ENCODE measurements around the gene ADAMTSL3.

The ADAMTSL3 gene

GRCh38 chr15:83708328-83708727 is 54.4 kb downstream of the ADAMTSL3 start:
- no peak for DNase-seq (ENCODE audit: low read depth)

DNA sequence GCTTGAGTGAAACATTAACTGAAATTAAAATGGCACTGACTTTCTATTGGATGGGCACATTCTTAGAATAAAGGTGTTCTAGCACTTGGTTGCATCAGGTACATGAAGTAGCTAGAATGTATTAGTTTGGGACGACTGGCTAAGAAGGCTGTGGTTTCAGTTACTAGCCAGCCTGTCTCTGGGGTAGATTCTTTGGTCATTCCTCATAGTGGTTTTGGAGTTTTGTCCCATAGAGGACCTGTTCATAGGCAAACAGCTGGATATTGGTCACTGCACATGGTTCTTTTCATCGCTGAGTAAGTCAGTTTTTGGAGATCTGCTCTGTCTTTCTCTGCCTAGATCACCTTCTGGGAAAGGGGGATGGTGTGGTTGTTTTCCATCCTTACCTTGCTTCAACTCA is 55.3 kb downstream of the ADAMTSL3 start:
- no peak for DNase-seq (ENCODE audit: low read depth)

DNA sequence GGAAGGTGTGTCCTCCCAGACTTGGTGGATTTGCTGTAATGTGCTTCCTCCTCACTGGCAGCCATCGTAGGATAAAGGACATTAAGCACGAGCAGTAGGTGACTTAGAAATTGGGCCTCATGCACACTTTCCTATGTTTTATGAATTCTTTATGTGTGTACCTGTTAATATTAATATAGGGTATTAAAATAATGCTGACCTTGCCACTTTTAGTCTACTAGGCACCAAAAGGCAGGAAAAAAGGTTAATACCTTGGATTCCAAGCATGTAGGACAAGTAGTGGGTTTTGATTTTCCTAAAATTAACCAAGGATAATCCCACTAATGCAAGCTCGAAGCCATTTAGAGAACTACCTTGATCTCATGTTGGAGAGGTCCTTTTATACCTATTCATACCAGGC is 55.9 kb downstream of the ADAMTSL3 start:
- no peak for DNase-seq (ENCODE audit: low read depth)

- no peak for DNase-seq (ENCODE audit: low read depth)
Measured at GRCh38 chr15:83710452-83710851, 56.5 kb downstream of the ADAMTSL3 start.

- DNase-seq (ENCODE audit: low read depth) = no peak
Measured at GRCh38 chr15:83711236-83711635, 57.3 kb downstream of the ADAMTSL3 start.

DNA sequence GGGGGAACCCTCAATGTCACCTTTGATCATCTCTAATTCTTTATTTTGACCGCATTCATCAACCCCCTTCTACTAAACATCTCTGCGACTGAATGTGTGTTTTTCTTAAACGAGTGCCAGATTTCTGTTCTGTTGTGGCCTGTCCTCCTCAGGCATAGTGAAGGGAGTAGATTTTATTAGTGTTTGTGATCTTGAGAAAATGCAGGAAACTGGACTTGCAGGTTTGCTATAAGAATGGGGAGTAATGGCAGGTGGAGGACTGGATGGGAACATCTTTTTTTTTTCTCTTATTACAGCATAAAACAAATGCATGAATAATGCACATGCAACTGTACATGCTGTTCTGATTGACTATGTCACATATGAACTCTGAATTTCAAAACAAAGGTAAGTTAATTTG is 59.3 kb downstream of the ADAMTSL3 start:
- DNase-seq (ENCODE audit: low read depth) = no peak

DNA sequence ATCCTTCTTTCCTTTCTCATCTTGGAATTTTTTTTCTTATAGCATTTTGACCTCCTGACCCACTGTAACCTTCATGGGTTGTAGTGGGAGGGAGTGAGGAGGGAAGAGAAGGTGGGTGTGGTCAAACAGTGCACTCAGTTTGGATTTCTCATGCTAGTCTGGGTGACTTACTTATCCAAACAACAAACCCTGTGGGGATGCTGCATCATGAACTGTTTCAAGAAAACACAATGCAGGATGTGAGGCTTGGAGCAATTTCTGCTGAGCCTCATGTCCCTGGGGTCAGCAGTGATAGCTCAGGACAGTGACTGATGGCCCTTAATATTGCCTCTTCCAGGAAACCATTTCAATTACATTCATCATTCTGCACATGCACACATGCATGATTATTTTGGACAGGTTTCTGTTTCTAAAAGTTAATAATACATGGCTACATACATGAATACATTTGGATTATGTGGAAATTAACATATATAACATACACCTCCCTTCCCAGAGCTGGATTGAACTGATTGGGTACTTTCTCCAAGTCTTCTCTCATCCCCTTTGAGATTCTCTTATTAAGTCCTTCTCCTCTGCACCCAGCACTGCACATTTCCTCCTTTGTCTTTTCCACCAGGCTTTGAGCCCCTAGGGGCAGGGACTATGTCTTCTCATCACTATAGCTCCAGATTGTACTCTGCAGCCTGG is 61.2 kb downstream of the ADAMTSL3 start:
- DNase-seq (ENCODE audit: low read depth) = no peak

DNA sequence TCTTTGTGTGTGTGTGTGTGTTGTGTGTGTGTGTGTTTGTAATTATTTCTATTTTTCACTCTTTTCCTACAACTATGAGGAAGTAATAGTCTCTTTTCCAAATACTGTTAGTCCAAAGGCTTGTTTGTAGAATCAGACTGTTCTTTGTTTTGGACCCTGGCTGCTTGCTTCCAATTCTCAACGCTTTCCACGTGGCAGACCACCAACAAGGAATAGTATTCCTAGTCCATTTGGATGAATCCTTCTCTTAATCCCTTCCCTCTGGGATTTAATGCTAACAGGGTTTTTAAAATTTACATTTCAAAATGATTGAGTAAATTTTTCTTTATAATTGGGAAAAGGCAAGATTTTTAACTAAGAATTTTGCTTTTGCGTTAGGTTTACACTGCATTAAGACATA is 62.7 kb downstream of the ADAMTSL3 start:
- DNase-seq (ENCODE audit: low read depth) = no peak

- DNase-seq (ENCODE audit: low read depth) = no peak
Measured at GRCh38 chr15:83717010-83717409, 63.1 kb downstream of the ADAMTSL3 start.

GRCh38 chr15:83720468-83720867 is 66.5 kb downstream of the ADAMTSL3 start:
- DNase-seq (ENCODE audit: low read depth) = no peak

DNA sequence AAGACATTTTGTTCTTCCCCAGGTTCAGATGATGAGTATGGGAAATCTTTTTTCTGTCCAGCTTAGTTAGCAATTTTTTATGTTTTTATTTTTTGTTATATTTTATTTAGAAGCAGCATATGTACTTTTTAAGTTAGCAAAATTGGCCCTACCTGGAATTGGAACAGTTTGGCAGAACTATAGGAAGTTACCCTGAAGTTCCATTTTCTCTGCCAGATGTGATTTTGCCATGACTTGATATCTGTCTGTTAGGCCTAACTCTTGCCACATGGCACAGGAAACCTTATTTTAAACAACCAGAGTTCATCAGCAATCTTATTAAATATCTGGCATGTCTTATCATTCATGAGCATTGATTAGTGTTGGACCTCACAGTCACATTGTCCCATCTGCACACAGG is 67.1 kb downstream of the ADAMTSL3 start:
- DNase-seq (ENCODE audit: low read depth) = no peak

DNA sequence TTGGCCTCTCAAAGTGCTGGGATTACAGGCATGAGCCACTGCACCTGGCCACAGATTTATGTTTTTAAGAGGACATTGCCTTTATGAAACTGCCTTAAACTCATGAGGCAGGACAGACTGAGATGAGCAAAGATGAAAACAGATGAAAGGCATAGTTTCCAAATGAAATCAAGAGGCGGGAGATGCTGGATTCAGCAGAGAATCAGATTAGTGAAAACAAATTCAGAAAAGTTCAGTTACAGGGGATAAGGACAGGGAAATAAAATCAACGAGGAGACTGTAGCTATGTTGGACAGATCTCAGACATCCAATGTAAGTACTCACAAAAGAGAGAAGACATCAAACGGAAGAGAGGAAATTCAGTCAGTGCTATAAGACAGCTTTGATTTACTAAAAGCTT is 68.1 kb downstream of the ADAMTSL3 start:
- no peak for DNase-seq (ENCODE audit: low read depth)

- no peak for DNase-seq (ENCODE audit: low read depth)
Measured at GRCh38 chr15:83723216-83723615, 69.3 kb downstream of the ADAMTSL3 start.

DNA sequence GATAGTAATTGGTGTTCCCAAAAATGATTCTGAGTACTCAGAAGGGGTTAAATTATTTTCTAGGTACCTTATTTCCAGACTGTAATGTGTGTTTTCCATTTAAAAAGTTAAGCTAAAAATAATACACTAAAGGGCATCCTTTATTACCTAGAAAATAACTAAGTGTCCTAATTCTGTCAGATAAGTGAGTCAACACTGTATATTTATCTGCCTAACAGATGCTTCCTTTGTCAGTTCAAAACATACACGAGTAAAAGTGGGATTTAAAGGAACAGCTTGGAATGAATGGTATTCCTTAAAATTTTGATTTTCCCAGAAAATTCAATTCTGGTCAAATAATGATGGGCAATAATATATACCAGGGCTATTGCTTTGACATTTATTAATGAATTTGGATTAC is 78.3 kb downstream of the ADAMTSL3 start:
- no peak for DNase-seq (ENCODE audit: low read depth)

DNA sequence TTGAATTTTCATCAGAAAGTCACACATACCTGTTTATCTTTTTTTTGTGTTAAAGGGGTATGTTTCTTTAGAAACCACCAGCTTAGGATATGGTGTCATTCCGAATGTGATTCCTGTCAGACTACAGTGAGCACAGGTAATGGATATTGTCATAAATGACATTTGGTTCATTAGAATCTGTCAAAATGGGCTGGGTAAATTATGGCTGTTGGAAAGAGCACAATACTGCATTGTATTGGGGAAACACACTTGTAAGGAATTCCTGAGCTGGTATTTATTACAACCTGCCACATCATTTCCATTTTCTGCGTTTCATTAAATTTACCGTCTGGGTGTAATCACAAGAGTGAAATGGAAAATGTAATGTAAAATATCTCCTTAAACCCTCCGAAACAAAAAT is 78.8 kb downstream of the ADAMTSL3 start:
- DNase-seq (ENCODE audit: low read depth) = no peak

GRCh38 chr15:83733206-83733605 is 79.3 kb downstream of the ADAMTSL3 start:
- no peak for DNase-seq (ENCODE audit: low read depth)

DNA sequence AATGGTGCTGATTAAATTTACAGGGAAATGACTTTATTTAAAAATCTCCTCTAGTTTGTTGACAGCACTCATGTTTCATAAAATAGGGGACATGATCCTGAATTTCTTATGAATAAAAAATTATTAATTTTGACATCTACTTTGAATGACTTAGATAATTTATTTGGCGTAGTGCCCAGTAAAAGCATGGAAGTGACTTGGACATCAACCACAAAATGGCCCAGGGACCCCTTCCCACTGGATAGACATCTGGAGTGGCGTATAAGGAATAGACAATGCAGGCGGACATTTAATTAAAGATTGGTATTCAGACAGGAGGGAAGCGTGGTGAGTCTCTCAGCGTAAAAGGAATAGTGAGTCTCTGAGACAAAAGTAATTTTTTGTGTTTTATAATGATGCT is 79.8 kb downstream of the ADAMTSL3 start:
- no peak for DNase-seq (ENCODE audit: low read depth)

DNA sequence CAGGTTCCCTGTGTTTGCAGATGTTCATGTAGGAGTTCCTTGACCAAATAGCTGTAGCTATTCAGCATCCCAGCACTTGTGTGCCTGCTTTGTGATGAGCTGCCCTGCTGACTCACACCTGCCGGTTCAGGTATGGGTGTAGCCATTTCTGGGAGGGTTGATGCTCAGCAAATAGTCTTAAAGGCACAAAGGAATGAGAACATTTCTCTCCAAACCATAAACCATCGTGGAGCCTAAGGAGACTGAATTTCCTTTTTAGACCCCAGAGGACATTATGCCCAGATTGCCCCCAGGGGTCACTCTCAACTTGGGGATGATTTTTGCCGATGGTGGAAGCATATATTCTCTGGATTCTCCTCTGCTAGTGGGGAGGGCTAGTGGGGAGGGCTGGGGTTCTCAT is 80.6 kb downstream of the ADAMTSL3 start:
- DNase-seq (ENCODE audit: low read depth) = no peak

DNA sequence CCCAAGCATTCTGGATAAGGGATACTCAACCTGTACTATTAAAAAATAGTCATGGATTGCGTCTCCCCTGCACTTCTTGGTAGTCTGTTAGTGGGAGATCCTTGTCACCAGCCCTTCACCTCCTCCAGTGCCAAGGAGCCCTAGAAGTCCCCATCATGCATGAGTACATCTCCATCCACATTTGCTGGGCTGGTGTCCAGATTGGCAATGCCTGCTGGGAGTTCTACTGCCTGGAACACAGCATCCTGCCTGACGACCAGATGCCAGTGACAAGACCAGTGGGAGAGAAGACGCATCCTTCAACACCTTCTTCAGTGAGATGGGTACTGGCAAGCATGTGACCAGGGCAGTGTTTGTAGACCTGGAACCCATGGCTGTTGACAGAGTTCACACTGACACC is 85.7 kb downstream of the ADAMTSL3 start:
- no peak for DNase-seq (ENCODE audit: low read depth)

GRCh38 chr15:83745771-83746170 is 91.8 kb downstream of the ADAMTSL3 start:
- DNase-seq (ENCODE audit: low read depth) = no peak

DNA sequence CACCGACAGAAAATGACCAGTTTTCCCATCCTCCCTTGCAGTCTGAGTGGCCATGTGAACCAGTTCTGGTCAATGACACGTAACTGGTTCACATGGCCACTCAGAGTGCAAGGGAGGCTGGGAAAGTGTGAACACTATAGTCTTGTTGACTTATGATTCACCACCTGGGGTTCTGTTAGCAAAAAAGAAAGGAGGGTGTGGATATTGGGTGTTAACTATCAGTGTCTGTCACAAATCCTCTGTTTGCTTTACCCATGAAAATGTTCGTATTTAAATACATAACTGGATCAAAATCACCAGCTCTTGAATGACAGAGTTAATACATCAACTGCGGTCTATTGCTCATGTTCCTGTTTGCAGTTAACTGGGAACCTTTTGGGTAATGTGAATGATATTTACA is 92.3 kb downstream of the ADAMTSL3 start:
- DNase-seq (ENCODE audit: low read depth) = no peak

- no peak for DNase-seq (ENCODE audit: low read depth)
Measured at GRCh38 chr15:83747050-83747717, 93.3 kb downstream of the ADAMTSL3 start.

- DNase-seq (ENCODE audit: low read depth) = no peak
Measured at GRCh38 chr15:83747718-83748110, 93.8 kb downstream of the ADAMTSL3 start.

DNA sequence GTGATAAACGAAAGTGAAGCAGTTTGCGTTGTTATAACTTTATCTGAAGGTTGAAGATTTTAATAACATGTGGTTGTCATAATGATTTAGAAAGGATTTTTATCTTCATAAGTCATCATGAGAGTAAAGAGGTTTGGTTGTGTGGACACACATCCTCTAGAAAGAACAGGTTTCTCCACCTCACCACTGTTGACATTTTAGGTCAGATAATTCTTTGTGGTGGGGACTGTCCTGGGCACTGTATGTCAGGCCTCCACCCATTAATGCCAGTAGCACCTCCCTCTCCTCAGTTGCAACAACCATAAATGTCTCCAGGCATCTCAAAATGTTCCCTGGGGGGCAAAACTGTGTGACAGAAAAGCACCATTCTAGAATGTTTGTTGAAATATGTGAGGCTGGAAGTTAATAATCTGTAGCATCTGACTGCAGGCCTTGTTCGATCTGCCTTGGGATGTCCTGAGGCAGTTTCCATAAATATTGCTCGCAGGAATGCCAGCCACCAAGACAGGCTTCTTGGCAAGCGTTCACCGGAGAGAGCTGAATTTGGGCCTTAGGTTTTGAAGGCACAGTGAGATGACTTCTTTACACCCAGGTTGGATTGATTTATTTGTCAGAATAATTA is 100.1 kb downstream of the ADAMTSL3 start:
- DNase-seq (ENCODE audit: low read depth) = no peak

All from stimulated activated CD8-positive, alpha-beta memory T cell treated with anti-CD3 and anti-CD28 coated beads, Interleukin-15, amount 100 ng/mL, for 24 hours (primary cell).